ENCODE measurements around the gene PNLIP.

PNLIP gene

GRCh38 chr10:116524736-116525135 is 21.0 kb upstream of the PNLIP start:
- in situ Hi-C loops (cut with MboI; ENCODE audit: low pct_unique_long_range_greater_than_20kb, low sequenced_read_pairs, unreplicated experiment): no loop called here

DNA sequence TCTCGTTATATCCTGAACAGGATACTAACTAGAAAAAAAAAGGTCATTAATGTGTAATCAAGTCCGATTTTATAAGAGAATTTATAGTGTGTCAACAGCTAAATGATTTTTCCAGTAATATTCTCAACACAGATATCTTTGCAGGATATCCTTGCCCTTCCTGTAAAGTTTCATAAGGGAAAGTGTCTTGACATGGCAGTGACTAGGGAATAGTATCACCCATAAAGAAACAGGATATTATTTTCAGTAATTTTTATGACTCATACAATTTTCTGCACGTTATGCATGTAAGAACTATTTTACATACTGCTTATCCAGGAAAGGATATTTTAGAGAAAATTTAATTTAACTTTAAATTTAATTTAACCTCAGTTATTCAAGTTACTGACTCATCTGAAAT is 19.5 kb upstream of the PNLIP start:
- TF ChIP-seq, protein P1, sequence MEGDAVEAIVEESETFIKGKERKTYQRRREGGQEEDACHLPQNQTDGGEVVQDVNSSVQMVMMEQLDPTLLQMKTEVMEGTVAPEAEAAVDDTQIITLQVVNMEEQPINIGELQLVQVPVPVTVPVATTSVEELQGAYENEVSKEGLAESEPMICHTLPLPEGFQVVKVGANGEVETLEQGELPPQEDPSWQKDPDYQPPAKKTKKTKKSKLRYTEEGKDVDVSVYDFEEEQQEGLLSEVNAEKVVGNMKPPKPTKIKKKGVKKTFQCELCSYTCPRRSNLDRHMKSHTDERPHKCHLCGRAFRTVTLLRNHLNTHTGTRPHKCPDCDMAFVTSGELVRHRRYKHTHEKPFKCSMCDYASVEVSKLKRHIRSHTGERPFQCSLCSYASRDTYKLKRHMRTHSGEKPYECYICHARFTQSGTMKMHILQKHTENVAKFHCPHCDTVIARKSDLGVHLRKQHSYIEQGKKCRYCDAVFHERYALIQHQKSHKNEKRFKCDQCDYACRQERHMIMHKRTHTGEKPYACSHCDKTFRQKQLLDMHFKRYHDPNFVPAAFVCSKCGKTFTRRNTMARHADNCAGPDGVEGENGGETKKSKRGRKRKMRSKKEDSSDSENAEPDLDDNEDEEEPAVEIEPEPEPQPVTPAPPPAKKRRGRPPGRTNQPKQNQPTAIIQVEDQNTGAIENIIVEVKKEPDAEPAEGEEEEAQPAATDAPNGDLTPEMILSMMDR (IDR thresholded peaks at IDR 0.05; ENCODE audit: extremely low read depth, insufficient read depth, missing control alignments): no peak
- no peak for DNase-seq (ENCODE audit: low spot score)
- in situ Hi-C loops (cut with MboI; ENCODE audit: low pct_unique_long_range_greater_than_20kb, low sequenced_read_pairs, unreplicated experiment): no loop called here

More at GRCh38 chr10:116524736-116525135, 21.0 kb upstream of the PNLIP start:
- DNase-seq (ENCODE audit: low spot score): no peak
- TF ChIP-seq, protein P1 (IDR thresholded peaks at IDR 0.05; ENCODE audit: extremely low read depth, insufficient read depth, missing control alignments): no peak

- DNase-seq (ENCODE audit: low spot score): no peak
- in situ Hi-C loops (cut with MboI; ENCODE audit: low pct_unique_long_range_greater_than_20kb, low sequenced_read_pairs, unreplicated experiment): no loop called here
- TF ChIP-seq, protein P1 (IDR thresholded peaks at IDR 0.05; ENCODE audit: extremely low read depth, insufficient read depth, missing control alignments): no peak
These were observed 8.9 kb upstream of the PNLIP start for GRCh38 chr10:116536810-116537209.

DNA sequence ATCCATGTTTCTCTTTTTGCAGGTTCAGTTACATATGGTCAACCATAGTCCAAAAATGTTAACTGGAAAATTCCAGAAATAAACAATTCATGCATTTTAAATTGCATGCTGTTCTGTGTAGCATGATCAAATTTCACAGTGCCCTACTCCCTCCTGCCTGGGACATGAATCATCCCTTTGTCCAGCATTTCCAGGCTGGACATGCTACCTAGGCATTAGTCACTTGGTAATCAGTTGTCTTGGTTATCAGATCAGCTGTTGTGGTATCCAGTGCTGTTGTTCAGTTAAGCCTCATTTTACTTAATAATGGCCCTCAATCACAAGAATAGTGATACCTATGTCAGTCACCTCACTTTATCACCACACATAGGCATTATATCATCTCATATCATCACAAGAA is 7.3 kb upstream of the PNLIP start:
- in situ Hi-C loops (cut with MboI; ENCODE audit: low pct_unique_long_range_greater_than_20kb, low sequenced_read_pairs, unreplicated experiment): no loop called here
- no peak for DNase-seq (ENCODE audit: low spot score)
- TF ChIP-seq, protein P1 (IDR thresholded peaks at IDR 0.05; ENCODE audit: extremely low read depth, insufficient read depth, missing control alignments): no peak

- in situ Hi-C loops (cut with MboI; ENCODE audit: low pct_unique_long_range_greater_than_20kb, low sequenced_read_pairs, unreplicated experiment): no loop called here
- TF ChIP-seq, protein P1 (IDR thresholded peaks at IDR 0.05; ENCODE audit: extremely low read depth, insufficient read depth, missing control alignments): no peak
- no peak for DNase-seq (ENCODE audit: low spot score)
These were observed 6.7 kb upstream of the PNLIP start for GRCh38 chr10:116538992-116539391.

DNA sequence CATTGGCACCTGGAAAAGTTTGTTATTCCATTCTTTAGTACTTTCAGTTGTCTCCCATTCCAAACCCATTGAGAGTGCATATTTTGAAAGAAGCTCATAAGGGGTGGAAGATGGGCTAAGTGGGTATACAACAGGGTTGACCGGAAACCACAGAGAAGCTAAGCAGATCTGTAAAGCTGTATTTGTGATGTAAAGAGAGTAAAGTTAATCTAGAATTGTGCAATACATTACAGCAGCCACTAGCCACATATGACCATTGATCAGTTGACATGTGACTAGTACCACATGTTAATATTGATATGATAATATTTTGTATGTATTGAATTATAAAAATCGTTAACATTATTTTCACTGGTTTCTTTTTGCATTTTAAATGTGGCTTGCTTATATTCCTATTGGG is 4.9 kb upstream of the PNLIP start:
- DNase-seq (ENCODE audit: low spot score): no peak
- in situ Hi-C loops (cut with MboI; ENCODE audit: low pct_unique_long_range_greater_than_20kb, low sequenced_read_pairs, unreplicated experiment): no loop called here

More for the DNA sequence above, 4.9 kb upstream of the PNLIP start:
- TF ChIP-seq, protein P1 (IDR thresholded peaks at IDR 0.05; ENCODE audit: extremely low read depth, insufficient read depth, missing control alignments): no peak

Measured in GM13977 (cell line).